Measurements from ENCODE around the gene CEP112. TPM values are rescaled to one million over a fixed set of nuclear protein-coding genes. Genes with fewer than 3 reads are reported as not detected.

Gene CEP112
- total and polyA plus RNA-seq, 4 donors, result 1.1 to 4.9 (median 1.4) TPM

DNA sequence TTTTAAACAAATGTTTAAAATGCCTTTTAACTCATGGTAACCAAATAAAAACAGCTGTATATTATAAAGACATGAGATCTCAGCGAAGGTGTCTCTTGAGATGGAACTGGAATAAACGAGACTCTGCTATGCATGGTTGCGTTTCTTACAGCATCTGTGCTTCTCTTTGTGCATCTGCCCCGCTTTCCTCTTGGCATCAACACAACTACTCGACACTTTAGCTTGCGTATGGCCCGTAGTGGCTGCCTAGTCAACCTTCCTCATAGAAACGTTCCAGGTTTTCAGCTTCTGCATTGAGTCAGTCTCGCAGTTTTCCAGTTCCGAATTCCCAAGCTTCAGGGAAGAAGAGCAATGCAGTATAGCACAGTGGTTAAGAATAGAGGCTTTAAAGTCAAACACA lies 214.9 kb downstream of the CEP112 start:
- TF ChIP-seq JUND (IDR thresholded peaks at IDR 0.05) (no peak), FOXA2 (IDR thresholded peaks at IDR 0.05) (no peak), YY1 (IDR thresholded peaks at IDR 0.05) (no peak), EGR1 (IDR thresholded peaks at IDR 0.05; ENCODE audit: low read depth in 2 of 2) (no peak), HNF4G (IDR thresholded peaks at IDR 0.05) (no peak), RAD21 (IDR thresholded peaks at IDR 0.05) (no peak), SP1 (IDR thresholded peaks at IDR 0.05) (no peak), FOXA1 (IDR thresholded peaks at IDR 0.05) (no peak), NR2F2 (IDR thresholded peaks at IDR 0.05) (no peak), HNF4A (conservative IDR thresholded peaks at IDR 0.05) (no peak)
- TF ChIP-seq, protein P1, sequence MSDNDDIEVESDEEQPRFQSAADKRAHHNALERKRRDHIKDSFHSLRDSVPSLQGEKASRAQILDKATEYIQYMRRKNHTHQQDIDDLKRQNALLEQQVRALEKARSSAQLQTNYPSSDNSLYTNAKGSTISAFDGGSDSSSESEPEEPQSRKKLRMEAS (IDR thresholded peaks at IDR 0.05), result no peak
- TF ChIP-seq, protein P2, sequence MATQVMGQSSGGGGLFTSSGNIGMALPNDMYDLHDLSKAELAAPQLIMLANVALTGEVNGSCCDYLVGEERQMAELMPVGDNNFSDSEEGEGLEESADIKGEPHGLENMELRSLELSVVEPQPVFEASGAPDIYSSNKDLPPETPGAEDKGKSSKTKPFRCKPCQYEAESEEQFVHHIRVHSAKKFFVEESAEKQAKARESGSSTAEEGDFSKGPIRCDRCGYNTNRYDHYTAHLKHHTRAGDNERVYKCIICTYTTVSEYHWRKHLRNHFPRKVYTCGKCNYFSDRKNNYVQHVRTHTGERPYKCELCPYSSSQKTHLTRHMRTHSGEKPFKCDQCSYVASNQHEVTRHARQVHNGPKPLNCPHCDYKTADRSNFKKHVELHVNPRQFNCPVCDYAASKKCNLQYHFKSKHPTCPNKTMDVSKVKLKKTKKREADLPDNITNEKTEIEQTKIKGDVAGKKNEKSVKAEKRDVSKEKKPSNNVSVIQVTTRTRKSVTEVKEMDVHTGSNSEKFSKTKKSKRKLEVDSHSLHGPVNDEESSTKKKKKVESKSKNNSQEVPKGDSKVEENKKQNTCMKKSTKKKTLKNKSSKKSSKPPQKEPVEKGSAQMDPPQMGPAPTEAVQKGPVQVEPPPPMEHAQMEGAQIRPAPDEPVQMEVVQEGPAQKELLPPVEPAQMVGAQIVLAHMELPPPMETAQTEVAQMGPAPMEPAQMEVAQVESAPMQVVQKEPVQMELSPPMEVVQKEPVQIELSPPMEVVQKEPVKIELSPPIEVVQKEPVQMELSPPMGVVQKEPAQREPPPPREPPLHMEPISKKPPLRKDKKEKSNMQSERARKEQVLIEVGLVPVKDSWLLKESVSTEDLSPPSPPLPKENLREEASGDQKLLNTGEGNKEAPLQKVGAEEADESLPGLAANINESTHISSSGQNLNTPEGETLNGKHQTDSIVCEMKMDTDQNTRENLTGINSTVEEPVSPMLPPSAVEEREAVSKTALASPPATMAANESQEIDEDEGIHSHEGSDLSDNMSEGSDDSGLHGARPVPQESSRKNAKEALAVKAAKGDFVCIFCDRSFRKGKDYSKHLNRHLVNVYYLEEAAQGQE (IDR thresholded peaks at IDR 0.05), result no peak
- WGBS, result 86% methylated on average over 10 of the region's 10 CpGs
- no peak overlapping the region for H3K9ac ChIP-seq (ENCODE audit: low read depth in 1 of 2, low read length in 2 of 2)

GRCh38 chr17:65975878-65976277 lies 216.1 kb downstream of the CEP112 start:
- Histone ChIP-seq H3K27ac (ENCODE audit: low read depth in 1 of 2, low read length in 2 of 2) (no peak overlapping the region), H3K4me3 (ENCODE audit: low read depth in 1 of 3, low read length in 3 of 3) (no peak overlapping the region), H3K9me3 (ENCODE audit: control insufficient read depth in 4 of 4, low read length in 3 of 4) (no peaks in the 10 kb centered on the region), H3K27me3 (ENCODE audit: control insufficient read depth in 4 of 4, insufficient read depth in 4 of 4, low read length in 3 of 4) (no peaks in the 10 kb centered on the region), H3K9ac (ENCODE audit: low read depth in 1 of 2, low read length in 2 of 2) (no peak overlapping the region), H3K4me1 (ENCODE audit: control insufficient read depth in 4 of 4, insufficient read depth in 4 of 4, low read length in 3 of 4) (no peaks in the 10 kb centered on the region), H3K36me3 (ENCODE audit: control insufficient read depth in 4 of 4, insufficient read depth in 3 of 4, low read depth in 1 of 4, low read length in 3 of 4) (no peaks in the 10 kb centered on the region)
- DNase-seq (ENCODE audit: low spot score), result no peak
- TF ChIP-seq SP1 (IDR thresholded peaks at IDR 0.05) (no peak), NR2F2 (IDR thresholded peaks at IDR 0.05) (no peak), JUND (IDR thresholded peaks at IDR 0.05) (no peak), FOXA2 (IDR thresholded peaks at IDR 0.05) (no peak), GABPA (IDR thresholded peaks at IDR 0.05 in 1 of 2, conservative IDR thresholded peaks at IDR 0.05 in 1 of 2) (no peak), RAD21 (IDR thresholded peaks at IDR 0.05) (no peak), HNF4G (IDR thresholded peaks at IDR 0.05) (no peak), TAF1 (conservative IDR thresholded peaks at IDR 0.05) (no peak), CTCF (IDR thresholded peaks at IDR 0.05; ENCODE audit: low read depth, low read length, missing input control) (no peak), RXRA (IDR thresholded peaks at IDR 0.05) (no peak), YY1 (IDR thresholded peaks at IDR 0.05) (no peak), EGR1 (IDR thresholded peaks at IDR 0.05; ENCODE audit: low read depth in 2 of 2) (no peak), FOXA1 (IDR thresholded peaks at IDR 0.05) (no peak), HNF4A (conservative IDR thresholded peaks at IDR 0.05) (no peak)
- TF ChIP-seq, protein P3, sequence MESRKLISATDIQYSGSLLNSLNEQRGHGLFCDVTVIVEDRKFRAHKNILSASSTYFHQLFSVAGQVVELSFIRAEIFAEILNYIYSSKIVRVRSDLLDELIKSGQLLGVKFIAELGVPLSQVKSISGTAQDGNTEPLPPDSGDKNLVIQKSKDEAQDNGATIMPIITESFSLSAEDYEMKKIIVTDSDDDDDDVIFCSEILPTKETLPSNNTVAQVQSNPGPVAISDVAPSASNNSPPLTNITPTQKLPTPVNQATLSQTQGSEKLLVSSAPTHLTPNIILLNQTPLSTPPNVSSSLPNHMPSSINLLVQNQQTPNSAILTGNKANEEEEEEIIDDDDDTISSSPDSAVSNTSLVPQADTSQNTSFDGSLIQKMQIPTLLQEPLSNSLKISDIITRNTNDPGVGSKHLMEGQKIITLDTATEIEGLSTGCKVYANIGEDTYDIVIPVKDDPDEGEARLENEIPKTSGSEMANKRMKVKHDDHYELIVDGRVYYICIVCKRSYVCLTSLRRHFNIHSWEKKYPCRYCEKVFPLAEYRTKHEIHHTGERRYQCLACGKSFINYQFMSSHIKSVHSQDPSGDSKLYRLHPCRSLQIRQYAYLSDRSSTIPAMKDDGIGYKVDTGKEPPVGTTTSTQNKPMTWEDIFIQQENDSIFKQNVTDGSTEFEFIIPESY (IDR thresholded peaks at IDR 0.05), result no peak
- TF ChIP-seq, protein P1 (IDR thresholded peaks at IDR 0.05), result no peak
- TF ChIP-seq, protein P2 (IDR thresholded peaks at IDR 0.05), result no peak
- TF ChIP-seq, protein P4, sequence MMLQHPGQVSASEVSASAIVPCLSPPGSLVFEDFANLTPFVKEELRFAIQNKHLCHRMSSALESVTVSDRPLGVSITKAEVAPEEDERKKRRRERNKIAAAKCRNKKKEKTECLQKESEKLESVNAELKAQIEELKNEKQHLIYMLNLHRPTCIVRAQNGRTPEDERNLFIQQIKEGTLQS (IDR thresholded peaks at IDR 0.05), result no peak
- 67% methylated on average over 9 of the region's 9 CpGs for WGBS

More for the DNA sequence above, 214.9 kb downstream of the CEP112 start:
- Histone ChIP-seq H3K36me3 (ENCODE audit: control insufficient read depth in 4 of 4, insufficient read depth in 3 of 4, low read depth in 1 of 4, low read length in 3 of 4) (no peaks in the 10 kb centered on the region), H3K27ac (ENCODE audit: low read depth in 1 of 2, low read length in 2 of 2) (no peak overlapping the region), H3K4me3 (ENCODE audit: low read depth in 1 of 3, low read length in 3 of 3) (no peak overlapping the region), H3K4me1 (ENCODE audit: control insufficient read depth in 4 of 4, insufficient read depth in 4 of 4, low read length in 3 of 4) (no peaks in the 10 kb centered on the region), H3K9me3 (ENCODE audit: control insufficient read depth in 4 of 4, low read length in 3 of 4) (no peaks in the 10 kb centered on the region), H3K27me3 (ENCODE audit: control insufficient read depth in 4 of 4, insufficient read depth in 4 of 4, low read length in 3 of 4) (no peaks in the 10 kb centered on the region)
- DNase-seq (ENCODE audit: low spot score), result no peak

All from liver (tissue), 9 donors.